Measurements from ENCODE around the gene PDE8A.

GRCh38 chr15:85137489-85138168, 156.0 kb downstream of the PDE8A start:
- no peak for TF ChIP-seq POLR2A (IDR thresholded peaks at IDR 0.05)
- TF ChIP-seq CTCF (IDR thresholded peaks at IDR 0.05), result no peak
